ENCODE measurements around the gene ZMIZ1.
A peak's percentile ranks its signal among the peaks of the same experiment; 100 is the strongest.

ZMIZ1 gene

DNA sequence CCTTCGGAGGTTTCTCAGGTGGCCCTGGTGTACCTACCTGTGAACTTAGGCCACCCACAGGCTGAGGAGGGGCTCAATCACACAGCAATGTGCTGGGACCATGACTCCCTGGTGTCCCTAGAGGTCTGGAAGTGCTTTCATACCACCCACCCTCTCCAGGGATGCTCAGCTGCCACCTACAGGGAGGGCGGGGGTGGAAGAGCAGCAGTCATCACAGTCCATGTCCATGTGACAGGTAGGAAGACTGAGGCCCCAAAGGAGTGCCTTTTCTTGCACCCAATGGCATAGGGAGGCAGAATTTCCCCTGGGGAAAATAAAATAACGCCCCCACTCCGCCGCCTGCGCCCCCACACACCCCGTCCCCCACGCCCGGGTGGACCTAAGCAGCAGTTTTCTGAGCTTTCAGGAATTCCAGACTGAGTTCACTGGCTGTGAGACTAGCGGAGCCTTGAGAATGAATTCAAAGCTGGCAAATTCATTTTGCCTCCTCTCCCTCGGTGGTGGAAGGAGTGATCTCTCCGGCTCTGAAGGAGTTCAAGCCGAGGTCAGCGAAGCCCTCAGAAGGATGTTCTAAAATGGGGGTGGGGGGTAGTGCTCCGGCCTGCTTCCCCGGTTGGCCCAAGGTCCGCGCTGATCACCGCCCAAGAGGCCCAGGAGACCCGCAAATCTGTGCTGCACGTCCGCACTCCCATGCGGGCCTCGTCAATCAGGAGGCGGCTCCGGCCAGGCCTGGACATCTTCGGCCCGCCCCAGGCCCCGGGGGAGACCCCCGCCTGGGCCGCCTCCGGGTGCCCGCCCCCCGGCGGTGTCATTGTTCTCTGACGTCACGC is 2.1 kb upstream of the ZMIZ1 start:
- DNase-seq: no peak

DNA sequence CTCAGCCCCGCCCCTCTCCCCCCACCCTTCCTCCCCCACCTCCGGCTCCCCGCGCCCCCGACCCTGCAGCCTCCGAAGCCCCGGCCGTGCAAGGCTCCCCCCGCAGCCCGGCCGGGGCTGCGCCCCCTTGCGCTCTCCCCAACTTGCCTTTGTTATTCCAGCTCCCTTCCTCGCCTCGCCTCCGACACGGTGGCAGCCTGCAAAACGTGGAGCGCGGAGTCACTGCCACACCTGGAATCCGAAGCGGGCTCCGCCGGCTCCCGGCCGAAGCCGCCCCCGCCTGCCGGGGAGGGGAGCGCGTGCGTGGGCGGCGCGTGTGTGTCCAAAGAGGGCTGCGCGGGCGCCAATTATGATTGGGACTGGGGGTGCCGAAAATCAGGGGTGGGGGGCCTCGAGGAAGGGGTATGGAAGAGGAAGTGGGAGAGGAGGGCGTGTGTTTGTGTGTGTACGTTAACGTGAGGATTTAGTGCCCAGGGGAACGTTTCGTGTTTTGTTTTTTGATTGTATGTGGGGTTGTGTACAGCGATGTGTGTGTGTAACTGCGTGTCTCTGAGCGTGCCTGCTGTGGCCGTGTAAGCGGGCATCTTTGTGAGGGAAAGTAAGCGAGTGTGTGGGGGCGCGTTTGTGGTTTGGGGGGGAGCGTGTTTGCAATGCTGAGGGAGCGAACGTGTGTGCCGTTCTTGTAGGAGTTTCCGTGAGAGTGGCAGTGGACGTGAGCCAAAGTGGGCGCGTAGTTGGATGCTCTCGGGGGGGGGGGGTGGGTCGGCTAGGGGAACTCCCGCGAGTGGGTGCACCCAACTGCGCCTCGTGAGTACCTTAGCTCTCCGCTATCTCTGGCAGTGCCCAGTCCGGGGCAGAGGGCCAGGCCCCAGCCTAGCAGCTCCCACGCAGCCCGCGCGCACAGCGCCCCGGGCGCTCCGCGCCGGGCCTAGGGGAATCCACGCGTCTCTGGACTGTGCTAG is 1.2 kb upstream of the ZMIZ1 start:
- DNase-seq: peak; percentile 54

DNA sequence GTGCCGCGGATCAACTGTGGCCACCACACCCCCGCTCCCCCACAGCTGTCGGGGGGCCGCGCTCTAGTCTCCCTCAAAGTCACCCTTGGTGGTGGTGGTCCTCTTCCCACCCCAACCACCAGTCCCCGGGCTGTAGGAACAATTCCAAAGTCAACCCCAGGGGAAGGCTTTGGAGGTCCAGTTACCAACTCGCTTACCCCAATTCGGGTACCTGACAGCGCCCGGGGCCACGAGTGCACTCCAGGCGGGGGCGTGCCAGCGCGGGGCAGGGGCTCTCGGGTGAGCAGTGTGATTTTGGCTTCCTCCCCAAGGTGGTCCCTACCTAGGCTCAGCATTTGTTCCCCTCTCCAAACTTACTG is 584 bp upstream of the ZMIZ1 start:
- no peak for DNase-seq

DNA sequence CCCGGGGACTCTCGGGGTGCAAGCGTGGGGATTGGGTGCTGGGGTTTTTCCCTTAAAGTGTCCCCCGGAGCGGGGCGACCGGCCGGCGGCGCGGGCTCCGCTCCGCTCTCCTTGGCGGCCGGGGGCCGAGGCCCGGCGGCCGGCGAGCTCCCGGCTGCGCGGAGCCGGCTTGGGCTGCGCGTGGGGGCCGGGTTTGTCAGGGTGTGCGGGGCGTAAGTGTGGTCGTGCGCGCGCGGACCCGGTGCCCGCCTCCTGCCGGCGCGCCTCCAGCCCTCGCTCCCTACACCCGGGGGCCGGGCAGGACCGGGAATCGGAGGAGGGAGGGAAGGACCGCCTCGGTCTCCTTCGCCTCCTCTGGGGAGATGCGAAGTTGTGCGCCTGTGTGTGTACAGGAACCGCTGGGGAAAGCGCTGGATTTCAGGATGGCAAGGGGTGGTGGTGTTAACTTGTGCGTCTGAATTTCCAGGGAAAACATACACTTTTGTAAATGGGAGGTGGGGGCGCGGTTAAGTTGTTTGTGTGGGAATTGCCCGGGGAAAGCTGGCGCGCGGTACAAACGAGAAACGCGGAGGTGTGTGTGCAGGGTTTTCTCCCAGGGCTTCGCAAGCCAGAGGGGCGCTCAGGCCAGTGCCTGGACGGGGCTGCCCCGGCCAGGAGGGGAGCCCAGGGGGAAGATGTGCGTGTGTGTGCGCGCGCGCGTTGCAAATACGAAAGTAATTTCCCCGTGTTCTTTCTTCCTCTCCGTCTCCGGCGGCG is 737 bp downstream of the ZMIZ1 start:
- no peak for DNase-seq

DNA sequence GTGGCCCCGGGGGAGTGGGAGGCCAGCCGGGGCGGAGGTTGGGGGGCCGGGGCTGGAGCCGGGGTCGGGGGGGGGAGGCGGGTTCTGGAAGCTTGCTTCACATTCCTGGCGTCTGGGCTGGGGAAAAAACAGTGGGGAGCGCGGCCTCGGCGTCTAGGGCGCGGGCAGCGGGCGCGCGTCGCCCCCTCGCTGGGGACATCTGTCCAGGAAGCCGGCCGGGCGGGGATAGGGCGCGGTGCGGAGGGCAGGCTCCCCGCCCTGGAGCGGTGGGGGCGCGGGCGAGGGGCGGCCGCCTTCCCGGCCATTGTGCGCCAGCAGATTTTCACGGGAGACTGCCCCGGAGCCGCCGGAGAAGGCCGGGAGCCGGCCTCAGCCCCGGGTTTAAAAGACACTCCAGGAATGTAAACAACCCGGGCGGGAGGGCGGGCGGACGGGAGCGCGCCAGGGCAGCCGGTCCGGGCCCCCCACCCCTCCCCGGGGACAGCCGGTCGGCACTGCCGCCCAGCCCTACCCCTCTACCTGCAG is 1.4 kb downstream of the ZMIZ1 start:
- no peak for DNase-seq

DNA sequence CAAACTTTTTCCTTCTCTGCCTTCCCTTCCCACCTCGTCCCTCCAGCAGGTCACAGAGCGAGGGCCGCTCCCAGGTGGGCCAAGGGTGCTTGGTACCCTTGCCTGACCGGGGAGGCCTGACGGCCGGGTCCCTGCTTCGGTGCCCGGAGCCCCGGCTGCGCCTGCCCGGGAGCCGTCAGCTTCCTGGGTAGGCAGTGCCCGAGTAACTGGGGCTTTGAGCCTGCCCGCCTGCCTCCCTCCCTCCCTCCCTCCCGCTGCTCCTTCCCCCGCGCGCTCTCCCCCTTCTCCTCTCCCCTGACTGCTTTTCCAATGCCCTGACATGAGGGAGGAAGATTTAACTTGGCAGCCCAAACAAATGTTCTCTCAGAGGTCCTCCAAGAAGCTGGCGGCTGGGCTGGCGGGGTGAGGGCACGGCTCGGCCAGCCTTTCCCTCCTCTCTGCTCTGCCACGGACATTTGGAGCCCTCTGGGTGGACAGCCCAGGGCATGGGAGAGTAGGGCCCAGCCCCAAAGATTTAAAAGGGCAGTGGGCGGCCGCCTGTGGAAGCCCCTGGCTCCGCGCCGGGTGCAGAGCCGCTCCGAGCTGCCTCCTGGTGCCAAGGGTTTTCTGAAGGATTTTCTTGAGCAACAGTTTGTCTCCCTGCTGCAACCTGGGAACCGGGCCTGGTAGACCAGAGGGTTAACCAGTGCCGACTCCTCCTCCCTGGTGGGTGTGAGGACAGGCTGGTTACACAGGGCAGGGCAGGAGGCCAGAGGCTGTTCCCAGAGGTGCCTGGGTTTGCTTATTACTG is 2.0 kb downstream of the ZMIZ1 start:
- DNase-seq: peak; percentile 10

DNA sequence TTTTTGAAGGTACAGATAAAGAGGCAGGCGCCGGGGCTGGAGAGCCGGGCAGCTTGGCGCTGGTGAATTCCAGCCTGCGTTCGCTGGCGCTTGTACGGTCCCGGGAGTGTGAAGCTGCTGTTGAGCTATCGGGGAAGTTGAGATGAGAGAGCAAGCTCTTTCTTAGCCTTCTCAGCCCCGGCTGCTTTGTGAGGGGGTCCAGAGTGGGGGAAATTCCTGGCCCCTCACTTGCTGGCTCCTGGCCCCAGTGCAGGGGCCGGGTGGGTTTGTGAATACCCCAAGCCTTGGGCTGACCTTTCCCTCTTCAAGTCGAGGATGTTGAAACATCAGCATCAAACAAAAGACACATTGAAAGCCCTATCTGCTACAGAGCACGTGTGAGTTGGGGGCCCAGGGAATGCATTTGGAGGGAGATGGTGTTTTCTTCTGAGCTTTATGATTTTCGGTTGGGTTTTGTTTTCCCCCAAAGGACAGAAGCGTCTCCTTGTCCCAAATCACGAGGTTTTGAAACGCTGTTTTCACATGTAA is 2.7 kb downstream of the ZMIZ1 start:
- DNase-seq: no peak

DNA sequence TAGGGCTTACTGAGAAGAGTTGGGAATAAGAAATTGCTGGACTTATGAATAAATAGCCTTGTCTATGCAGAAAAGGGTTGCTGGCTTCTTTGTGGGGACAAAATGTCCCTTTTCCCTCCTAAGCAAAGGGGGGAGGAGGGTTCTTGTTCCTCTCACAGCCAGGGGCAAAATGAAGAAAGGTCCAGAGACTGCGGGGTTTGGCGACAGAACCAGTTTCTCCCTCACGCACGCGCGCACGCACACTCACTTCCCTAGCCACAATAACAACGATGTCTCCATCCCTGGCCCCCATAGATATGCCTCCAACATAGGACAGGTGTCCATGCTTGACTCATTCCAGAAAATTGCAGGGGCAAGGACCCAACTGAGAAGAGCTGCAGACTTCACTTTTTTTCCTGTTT is 3.3 kb downstream of the ZMIZ1 start:
- no peak for DNase-seq

DNA sequence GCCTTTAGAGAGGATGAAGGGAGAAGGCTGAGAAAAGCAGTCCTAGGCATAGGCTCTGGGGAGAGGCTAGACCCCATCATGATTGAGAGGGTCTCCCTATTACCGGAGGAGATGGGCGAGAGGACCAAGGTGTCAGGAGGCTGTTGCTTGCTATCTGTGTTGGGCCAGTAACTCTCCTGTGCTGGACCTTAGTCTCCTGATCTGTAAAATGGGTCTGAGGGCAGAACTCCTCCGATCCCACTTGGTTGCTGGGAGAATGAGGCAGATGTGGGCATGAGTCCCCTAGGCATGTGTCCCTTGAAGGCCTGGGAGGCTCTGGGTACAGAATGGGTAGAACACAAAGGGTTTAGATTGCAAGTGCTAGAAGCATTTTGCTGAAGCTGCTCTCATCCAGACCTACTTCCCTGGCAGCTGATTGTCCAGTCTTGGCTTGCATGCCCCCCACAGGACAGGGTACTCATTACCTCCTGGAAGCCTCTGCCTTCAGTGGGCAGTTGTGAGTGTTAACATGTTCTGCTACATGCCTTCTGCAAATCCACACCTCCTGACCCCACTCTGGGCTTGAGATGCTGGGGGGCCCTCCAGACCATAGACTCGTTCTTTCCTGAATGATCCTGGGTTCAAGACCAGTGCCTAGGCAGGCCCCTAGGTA is 4.4 kb downstream of the ZMIZ1 start:
- DNase-seq: no peak

DNA sequence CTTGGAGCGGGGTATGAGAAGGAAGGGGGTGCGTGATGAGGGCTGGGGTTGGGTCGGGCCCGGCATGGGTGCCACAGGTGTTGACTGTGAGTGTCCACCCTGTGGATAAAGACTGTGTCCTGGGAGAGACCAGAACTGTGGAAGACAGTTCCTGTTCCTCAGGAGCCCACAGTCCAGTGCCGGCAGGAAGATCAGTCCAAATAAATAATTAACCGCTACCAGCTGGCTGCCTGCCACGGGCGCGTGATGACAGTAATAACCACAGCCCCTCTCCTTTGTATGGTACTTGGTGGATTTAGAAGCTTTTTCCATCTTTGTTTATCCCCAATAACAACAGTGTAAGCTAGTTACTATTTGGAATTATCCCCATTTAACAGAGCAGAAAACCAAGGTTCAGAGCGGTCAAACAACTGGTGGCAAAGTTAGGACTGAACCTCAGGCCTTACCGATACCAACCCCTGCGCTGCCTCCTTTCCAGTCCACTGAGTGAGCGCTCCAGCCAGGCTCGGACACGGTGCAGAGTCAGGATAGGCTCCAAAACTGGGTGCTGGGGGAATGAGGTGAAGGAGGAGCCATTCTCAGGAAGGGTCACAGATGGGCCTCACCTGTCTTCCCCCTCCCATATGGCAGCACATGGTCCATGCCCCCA is 5.1 kb downstream of the ZMIZ1 start:
- no peak for DNase-seq

DNA sequence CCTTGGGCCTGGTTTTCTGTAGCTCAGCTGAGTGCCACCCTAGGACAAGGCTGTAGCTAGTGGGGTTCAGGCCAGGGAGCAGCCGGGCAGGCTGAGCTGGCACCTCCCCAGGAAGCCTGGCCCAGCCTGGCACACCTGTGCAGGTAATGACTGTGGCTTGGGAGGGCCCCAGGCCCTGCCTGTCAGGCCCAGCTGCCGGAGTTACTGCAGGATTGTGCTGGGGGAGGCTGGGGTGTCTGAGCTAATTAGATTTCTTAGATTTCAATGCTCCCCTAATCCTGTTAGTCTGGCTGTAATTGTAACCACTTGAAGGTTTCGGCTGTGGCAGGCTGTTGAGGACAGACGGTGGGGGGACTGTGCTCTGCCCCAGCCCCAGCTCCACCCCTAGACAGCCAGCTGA is 6.0 kb downstream of the ZMIZ1 start:
- DNase-seq: no peak

DNA sequence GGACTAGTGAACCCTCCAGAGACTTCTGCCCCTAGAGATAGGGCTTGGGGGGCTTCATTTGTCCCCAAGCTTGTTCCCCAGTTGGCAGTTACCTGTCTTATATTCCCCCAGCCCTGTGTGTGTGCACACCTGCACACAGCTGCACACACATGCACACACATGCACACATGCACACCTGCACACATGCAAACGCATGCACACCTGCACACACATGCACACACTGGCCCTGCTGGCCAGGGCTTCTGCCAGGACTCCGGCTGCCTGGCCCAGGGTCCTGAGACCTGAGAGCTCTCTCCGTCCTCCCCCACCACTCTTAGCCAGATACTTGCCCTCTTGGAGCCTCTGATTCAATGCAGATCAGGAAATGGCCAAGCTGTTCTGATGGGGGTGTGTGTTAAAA is 6.7 kb downstream of the ZMIZ1 start:
- DNase-seq: no peak

DNA sequence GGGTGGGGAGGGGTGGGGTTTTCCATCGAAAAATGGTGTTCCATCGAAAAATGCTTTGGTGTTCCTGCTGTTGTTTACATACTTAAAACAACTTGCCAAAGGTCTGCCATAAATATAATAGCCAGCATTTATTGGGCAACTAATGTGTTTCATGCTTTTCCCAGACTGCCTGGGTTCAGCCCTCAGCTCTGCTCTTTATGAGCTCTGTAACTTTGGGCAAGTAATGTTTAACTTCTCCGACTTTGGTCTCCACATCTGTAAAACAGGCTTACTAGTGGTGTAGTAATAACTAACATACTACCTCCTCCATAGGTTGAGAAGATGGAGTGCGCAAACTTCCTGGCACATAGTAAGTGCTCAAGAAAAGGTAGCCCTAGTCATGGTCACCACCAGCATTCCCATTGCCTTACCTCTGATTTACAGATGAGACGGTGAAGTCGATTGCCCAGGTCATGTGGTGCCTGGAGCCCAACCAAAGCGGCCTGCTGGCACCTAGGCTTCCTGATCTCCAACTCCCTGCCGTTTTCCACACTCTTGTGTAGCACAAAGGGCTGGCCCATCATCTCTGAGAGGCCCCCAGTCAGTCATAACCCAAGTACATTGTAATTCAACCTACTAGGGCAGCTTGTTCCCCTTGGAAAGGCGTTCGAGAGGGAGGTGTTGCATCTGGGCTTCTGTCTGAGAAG is 8.9 kb downstream of the ZMIZ1 start:
- no peak for DNase-seq

DNA sequence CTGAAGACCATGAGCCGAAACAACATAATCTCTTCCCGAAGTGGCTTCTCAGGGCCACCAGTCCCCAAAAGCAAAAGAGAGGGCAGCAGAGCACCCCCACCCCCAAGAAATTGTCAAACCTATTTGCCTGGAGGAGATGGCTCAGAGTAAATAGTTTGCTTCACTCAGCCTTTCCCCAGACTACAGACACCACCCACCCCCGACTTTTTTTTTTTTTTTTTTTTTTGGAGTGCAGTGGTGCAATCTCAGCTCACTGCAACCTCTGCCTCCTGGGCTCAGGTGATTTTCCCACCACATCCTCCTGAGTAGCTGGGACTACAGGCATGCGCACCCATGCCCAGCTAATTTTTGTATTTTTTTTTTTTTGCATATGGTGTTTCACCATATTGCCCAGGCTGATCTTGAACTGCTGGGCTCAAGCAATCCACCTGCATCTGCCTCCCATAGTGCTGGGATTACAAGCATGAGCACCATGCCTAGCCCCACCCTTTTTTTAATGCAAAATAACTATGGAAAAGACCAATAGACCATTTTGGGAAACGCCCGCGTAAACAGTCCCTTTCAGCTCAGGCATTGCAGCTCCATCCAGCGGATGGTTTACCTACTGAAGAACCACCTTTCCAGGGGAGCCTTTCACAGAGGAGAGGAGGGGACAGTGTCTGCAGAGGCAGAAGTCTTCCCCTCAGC is 9.7 kb downstream of the ZMIZ1 start:
- DNase-seq: no peak

DNA sequence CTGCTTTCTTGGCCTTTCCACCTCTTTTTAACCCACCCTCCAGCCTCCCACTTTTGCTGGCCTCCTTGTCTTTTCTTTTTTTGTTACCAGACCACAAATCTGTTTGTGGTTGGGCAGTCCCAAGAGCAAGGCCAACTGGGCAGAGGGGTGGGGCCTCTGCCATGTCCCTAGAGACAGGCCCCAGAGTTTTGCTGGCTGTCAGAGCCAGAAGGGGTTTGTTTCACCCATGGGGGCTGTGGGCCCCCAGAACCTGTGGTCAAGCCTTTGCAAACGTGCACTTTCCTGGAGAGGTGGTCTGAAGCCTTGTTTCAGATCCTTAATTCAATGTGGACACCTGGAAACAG is 10.3 kb downstream of the ZMIZ1 start:
- DNase-seq: no peak

DNA sequence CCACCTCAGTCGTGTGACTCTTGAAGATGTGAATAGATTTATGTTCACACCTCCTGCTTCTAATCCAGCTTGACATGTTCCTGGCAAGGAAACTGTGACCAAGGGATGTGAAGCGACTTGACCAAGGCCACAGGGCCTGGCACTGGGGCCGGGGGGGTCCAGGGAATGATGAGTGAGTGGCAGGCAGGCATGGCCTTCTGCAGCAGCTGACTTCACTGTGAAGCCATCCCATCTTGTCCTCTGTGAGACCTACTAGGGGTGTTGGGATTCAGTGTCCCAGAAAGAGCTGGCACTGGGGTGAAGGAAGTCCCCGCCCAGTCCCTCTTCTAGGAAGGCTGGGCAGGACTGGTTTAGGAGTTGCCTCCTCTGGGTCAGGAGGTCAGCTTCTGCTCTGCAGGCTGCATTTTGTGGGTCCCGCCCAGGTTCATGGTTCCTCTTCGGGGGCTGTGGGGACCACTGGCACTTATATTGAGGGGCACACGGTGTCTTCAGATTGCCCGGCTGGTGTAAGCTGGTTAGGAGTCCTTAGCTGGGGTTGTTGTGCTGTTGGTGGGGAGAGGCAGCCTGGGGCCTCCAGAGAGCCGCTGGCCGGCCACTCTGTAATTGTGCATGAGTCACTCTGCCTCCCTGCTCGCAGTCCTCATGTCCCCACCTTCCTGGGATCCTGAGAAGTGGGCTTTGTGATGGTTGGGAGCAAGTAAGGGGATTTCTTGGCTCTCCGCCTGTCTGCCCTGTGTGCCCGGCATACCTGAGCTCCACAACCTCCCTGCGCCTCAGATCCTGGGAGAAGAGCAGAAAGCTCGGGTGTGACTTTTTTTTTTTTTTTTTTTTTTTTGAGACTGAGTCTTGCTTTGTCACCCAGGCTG is 11.0 kb downstream of the ZMIZ1 start:
- no peak for DNase-seq

DNA sequence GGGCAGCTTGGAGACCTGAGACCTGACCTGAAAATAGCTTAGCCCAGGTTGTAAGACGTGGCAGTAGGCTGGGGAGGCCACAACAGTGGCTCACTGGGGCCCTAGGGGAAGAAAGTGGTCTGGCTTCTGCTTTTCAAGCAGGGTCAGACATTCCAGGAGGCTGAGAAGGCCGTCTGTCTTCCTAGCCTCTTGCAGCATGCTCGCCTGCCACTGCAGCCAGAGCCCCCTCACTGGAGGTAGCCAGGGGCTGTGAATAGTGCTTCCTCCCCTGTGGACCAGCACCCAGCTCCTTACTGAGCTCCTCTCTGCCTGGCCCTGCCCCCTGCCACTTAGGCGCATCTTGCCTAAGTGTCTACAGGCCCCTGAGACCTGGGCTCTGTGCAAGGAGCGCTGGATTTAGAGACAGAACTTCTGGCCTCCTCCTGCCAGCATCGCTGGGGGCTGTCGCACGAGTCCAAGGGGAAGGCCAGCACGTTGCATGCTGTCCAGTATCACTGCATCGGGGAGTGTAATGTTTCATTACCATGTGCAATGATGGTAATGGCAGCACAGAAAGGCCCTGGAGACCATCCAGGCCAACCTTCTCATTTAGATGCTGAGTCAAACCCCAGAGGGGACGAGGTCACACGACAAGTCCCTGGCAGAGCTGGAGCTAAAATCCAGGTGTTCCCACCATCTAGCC is 12.7 kb downstream of the ZMIZ1 start:
- DNase-seq: no peak

DNA sequence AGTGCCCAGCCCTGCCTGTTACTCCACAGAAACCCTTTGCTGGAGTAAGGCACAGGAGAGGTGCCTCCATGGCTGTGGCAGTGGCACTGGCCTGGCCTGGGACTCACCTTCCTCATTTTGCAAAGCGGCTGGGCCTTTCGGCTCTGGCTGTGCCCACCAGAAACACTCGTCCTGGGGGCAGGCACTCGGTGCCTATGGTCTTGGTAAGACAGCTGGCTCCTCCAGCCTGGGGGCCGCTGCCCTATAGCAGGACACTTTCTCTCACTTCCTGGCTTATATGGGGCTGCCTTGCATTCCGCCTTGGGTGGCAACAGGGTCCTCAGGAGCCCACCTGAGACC is 13.2 kb downstream of the ZMIZ1 start:
- no peak for DNase-seq

Measured in NCI-H2227 treated with DMSO at 0.1 percent for 48 hours (cell line).